OCI-LY7 (cell line): ENCODE data around the gene TAGLN2. TPM values are rescaled to one million over a fixed set of nuclear protein-coding genes. Genes with fewer than 3 reads are reported as not detected.

Source experiments
- BruUV-seq: library from RNA; stranded (reverse); fragments of 400-500 nt; replicated peaks from 2 replicates; lab custom pipeline; 2021; lab: Mats Ljungman, UMichigan
- CTCF ChIA-PET: fragments of 300-600 bp; sonication (Branson Sonifier 250); formaldehyde crosslinking; loops from one replicate; lab custom pipeline; 2022; ENCODE audit warnings: antibody characterized with exemption; ENCODE audit not compliant: unreplicated experiment; lab: Charles Lee
- POLR2A ChIA-PET: fragments of 300-600 bp; sonication (Branson Sonifier 250); formaldehyde crosslinking; loops from one replicate; lab custom pipeline; 2022; ENCODE audit warnings: antibody characterized with exemption; lab: Charles Lee
- DNase-seq: peaks from one replicate; pipeline ENCODE4 v3.0.0-alpha.2; 2015; ENCODE audit warnings: low spot score
- H2AFZ ChIP-seq: fragments of 200-600 bp; sonication (generic), shearing (Covaris generic); 2 replicates; pipeline ENCODE4 v1.6.1; 2014; ENCODE audit warnings: mild to moderate bottlenecking, antibody characterized with exemption, low read length, moderate library complexity
- H3K27ac ChIP-seq: fragments of 200-600 bp; sonication (generic); 2 replicates; pipeline ENCODE4 v1.5.1; 2014; ENCODE audit warnings: mixed run types, low read depth, mild to moderate bottlenecking, moderate library complexity, low read length, inconsistent platforms; ENCODE audit not compliant: poor library complexity, severe bottlenecking
- H3K36me3 ChIP-seq: fragments of 200-600 bp; sonication (generic); 2 replicates; pipeline ENCODE4 v1.6.1; 2014; ENCODE audit warnings: mild to moderate bottlenecking, antibody characterized with exemption, low read length, moderate library complexity, mixed read lengths; ENCODE audit not compliant: insufficient read depth
- H3K4me1 ChIP-seq: fragments of 200-600 bp; sonication (generic); 2 replicates; pipeline ENCODE4 v1.5.1; 2014; ENCODE audit warnings: mild to moderate bottlenecking, low read length; ENCODE audit not compliant: insufficient read depth, poor library complexity, severe bottlenecking
- H3K4me2 ChIP-seq: fragments of 200-600 bp; sonication (generic); 2 replicates; pipeline ENCODE4 v1.6.1; 2014; ENCODE audit warnings: mild to moderate bottlenecking, low read length
- H3K4me3 ChIP-seq: fragments of 200-600 bp; sonication (generic); 2 replicates; pipeline ENCODE4 v1.5.1; 2014; ENCODE audit warnings: mild to moderate bottlenecking, low read depth, low read length; ENCODE audit not compliant: poor library complexity, severe bottlenecking
- H3K79me2 ChIP-seq: fragments of 200-600 bp; sonication (generic); 2 replicates; pipeline ENCODE4 v1.6.1; 2016; ENCODE audit warnings: low read depth, mild to moderate bottlenecking, low read length, moderate library complexity, mixed read lengths; ENCODE audit not compliant: insufficient read depth
- H3K9me2 ChIP-seq: fragments of 200-600 bp; sonication (generic); 2 replicates; pipeline ENCODE4 v1.6.1; 2016; ENCODE audit warnings: mild to moderate bottlenecking, low read length, mixed read lengths; ENCODE audit not compliant: insufficient read depth
- H3K9me3 ChIP-seq: fragments of 200-600 bp; sonication (generic); 2 replicates; pipeline ENCODE4 v1.6.1; 2014; ENCODE audit warnings: mild to moderate bottlenecking, mixed run types, low read length, mixed read lengths
- H4K20me1 ChIP-seq: fragments of 200-600 bp; sonication (generic); 2 replicates; pipeline ENCODE4 v1.6.1; 2014; ENCODE audit warnings: mild to moderate bottlenecking, antibody characterized with exemption, low read length, moderate library complexity, mixed read lengths; ENCODE audit not compliant: insufficient read depth
- CTCF ChIP-seq: fragments of 200-600 bp; sonication (generic); conservative IDR thresholded peaks from 2 replicates; pipeline ENCODE4 v1.5.1; 2014; ENCODE audit warnings: mild to moderate bottlenecking, antibody characterized with exemption, low read length, moderate library complexity, mixed read lengths
- EZH2phosphoT487 ChIP-seq: fragments of 200-600 bp; sonication (generic); IDR thresholded peaks from 2 replicates; pipeline ENCODE4 v1.6.1; 2018; ENCODE audit warnings: low read depth, borderline replicate concordance, mild to moderate bottlenecking, mixed run types, antibody characterized with exemption, low read length, moderate library complexity, mixed read lengths
- intact Hi-C: fragments of 100-400 bp; cut with micrococcal nuclease; formaldehyde crosslinking; loops from one replicate; pipeline ENCODE4 v1.10.0; 2022; ENCODE audit not compliant: unreplicated experiment
- total RNA-seq, 2 experiments: library from RNA; depleted of rRNA in 1 of 2; stranded (reverse); fragments of >200 nt in 1 of 2; shearing (Covaris generic) in 1 of 2; gene quantifications; 2 replicates each; pipeline ENCODE4 v1.2.3, GENCODE V29; 2014 to 2022

Gene TAGLN2
- total RNA-seq, 2 experiments from 2014 or later, result 193 to 215 TPM

- no TSS peak for BruUV-seq
These were observed 16.6 kb upstream of the TAGLN2 start for GRCh38 chr1:159941591-159942560.

GRCh38 chr1:159941141-159941540 lies 15.8 kb upstream of the TAGLN2 start:
- intact Hi-C loops, result no loop called here
- no peak overlapping the region for H3K4me2 ChIP-seq
- TF ChIP-seq EZH2phosphoT487, result no peak
- TF ChIP-seq CTCF, result no peak
- no peak for DNase-seq
- no peak overlapping the region for H2AFZ ChIP-seq
- H3K4me1 ChIP-seq, result peaks cover 8% of the 10 kb centered on the region
- no peak overlapping the region for H3K4me3 ChIP-seq
- H3K79me2 ChIP-seq, result no peaks in the 10 kb centered on the region
- H3K9me3 ChIP-seq, result no peaks in the 10 kb centered on the region
- H3K27ac ChIP-seq, result no peak overlapping the region
- no peaks in the 10 kb centered on the region for H3K36me3 ChIP-seq
- no peaks in the 10 kb centered on the region; the same call in 1 of the 2 replicates for H4K20me1 ChIP-seq
- no TSS peak for BruUV-seq
- CTCF ChIA-PET, result no interaction called here
- POLR2A ChIA-PET, result no interaction called here
- H3K9me2 ChIP-seq, result no peaks in the 10 kb centered on the region

More at GRCh38 chr1:159941591-159942560, 16.6 kb upstream of the TAGLN2 start:
- no peaks in the 10 kb centered on the region for H3K36me3 ChIP-seq
- no peak for DNase-seq
- CTCF ChIA-PET, result no interaction called here
- H3K4me2 ChIP-seq, result no peak overlapping the region
- intact Hi-C loops, result no loop called here
- POLR2A ChIA-PET, result no interaction called here
- no peak overlapping the region for H3K4me3 ChIP-seq
- no peaks in the 10 kb centered on the region for H3K9me3 ChIP-seq
- H2AFZ ChIP-seq, result no peak overlapping the region
- H3K79me2 ChIP-seq, result no peaks in the 10 kb centered on the region
- no peaks in the 10 kb centered on the region; the same call in 1 of the 2 replicates for H4K20me1 ChIP-seq
- no peak overlapping the region for H3K27ac ChIP-seq
- no peaks in the 10 kb centered on the region for H3K9me2 ChIP-seq
- peaks cover 8% of the 10 kb centered on the region for H3K4me1 ChIP-seq
- TF ChIP-seq CTCF (no peak), EZH2phosphoT487 (no peak)
